ENCODE results near the gene SPRED1.

Gene SPRED1

GRCh38 chr15:38285456-38285855, 32.8 kb downstream of the SPRED1 start:
- no peak for DNase-seq

GRCh38 chr15:38294126-38294525, 41.5 kb downstream of the SPRED1 start:
- no peak for DNase-seq

GRCh38 chr15:38297623-38298388, 45.2 kb downstream of the SPRED1 start:
- no peak for DNase-seq

GRCh38 chr15:38299216-38299615, 46.6 kb downstream of the SPRED1 start:
- DNase-seq, result no peak

- DNase-seq, result no peak
These were observed 47.8 kb downstream of the SPRED1 start for GRCh38 chr15:38300395-38300794.

DNA sequence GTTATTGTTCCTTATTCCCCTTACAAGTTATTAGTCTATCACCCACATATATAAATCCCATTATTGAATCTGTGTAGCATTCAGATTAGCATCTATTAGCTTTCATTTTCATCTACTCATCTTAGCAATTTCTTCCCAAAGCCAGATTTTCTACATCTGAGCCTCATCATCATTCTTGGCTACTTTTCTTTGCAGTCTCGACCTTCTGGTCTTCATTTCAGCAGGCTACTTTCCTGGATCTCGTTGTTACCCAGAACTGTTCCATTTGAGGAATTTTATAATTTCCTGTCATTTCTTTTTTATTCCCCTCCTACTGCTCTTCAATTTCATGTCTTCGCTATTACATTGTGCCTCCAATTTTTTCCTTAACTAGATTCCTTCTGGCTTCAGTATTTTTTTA, 51.8 kb downstream of the SPRED1 start:
- DNase-seq, result no peak

GRCh38 chr15:38307251-38307650, 54.6 kb downstream of the SPRED1 start:
- no peak for DNase-seq

DNA sequence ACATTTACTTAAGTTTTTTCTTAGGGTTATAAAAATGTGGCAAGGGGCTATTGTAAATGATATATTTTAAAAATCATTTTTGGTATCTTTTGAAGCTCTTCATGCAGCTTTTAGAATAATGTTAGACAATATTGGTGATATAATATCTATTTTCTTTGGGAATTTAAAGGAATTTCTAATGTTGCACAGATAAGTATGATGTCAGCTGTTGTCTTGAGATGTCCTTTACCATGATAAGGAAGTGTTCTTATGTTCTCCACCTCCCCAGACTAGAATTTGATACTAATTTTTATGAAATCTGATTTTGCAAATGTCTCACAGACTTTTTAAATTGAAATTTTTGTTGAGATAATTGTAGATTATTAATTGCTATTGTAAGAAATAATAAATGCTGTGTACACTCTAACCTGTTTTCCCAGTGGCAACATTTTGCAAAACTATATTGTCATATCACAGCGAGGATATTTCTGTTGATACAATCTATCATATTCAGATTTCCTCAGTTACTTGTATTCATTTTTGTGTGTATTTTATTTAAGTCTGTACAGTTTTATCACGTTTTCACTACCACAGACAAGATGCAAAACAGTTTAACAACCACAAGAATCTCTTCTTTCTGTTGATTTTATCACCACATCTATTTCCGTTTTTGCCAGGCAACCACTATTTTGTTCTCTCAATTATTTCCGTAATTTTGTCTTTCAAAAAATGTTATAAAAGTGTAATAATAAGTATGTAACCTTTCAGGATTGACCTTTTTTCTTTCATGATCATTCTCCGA, 55.4 kb downstream of the SPRED1 start:
- DNase-seq, result no peak

GRCh38 chr15:38308797-38309196, 56.2 kb downstream of the SPRED1 start:
- no peak for DNase-seq

DNA sequence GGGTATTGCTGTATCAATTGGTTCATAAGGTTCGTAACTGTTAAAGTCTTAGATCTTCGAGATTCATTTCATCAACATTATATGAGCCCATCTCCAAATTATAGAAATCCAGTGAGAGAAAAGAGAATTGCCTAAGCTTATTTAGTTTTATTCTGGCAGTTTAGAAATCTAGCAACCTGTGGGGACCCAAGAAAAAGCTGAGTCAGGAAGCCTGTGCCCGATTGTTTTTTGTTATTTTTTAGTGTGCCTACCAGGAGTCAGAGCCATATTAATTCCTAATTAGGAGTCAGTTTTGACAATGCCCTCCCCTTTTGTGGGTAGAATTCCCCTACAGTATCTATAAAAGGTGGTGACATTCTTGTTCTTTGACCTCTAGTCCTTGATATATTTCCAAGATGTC, 59.6 kb downstream of the SPRED1 start:
- DNase-seq, result no peak

- DNase-seq, result no peak
These were observed 63.7 kb downstream of the SPRED1 start for GRCh38 chr15:38316311-38316710.

DNA sequence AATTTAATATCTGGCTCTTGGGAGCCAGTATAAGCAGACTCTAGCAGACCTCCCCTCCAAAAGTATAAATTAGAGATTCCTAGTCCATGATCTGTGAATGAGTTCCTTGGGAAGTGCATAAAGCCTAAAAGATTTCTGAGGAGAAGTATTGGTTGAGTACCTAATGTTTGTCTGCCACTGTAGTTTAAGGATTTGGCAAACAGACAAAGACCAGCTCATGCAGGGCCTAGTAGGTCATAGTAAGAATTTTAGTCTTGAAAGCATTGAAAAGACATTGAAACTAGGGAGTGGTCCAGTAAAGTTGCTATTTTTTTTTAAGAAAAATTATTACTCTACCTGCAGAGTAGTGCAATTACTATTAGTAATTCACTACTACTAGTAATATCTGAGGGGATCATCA, 67.5 kb downstream of the SPRED1 start:
- DNase-seq, result no peak

DNA sequence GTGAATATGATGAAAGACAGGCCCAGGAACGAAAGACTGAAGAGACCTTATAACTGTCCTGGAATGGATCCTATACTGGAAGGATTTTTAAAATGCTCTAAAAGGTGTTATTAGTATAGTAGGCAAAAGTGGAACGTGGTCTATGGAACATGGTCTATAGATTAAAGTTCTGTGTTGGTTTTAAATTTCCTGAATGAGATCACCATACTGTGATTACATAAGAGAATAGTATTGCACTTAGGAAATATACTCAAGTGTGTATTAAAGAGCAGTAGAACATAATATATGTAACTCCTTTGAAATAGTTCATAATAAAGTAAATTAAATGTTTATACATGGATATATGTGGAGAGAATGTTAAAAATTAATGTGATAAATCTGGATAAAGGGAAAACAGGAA, 68.2 kb downstream of the SPRED1 start:
- no peak for DNase-seq

DNA sequence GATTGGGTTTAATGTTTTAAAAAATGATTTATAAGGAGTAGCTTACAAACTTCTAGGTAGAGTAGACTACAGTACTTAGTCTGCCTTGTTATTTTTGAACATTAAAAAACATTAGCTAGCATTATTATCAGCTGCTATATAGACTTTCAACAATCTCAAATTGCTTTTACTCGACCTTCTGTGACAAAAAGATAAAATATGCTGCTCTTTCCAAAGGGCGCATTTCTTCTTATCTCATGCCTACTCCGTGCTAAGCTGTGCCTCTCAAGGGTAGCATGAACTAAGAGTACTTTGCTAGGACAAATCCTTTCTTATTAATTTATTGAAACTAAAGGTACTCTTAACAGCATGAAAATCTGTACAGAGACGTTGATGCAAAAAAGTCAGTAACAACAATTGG, 71.3 kb downstream of the SPRED1 start:
- no peak for DNase-seq

DNA sequence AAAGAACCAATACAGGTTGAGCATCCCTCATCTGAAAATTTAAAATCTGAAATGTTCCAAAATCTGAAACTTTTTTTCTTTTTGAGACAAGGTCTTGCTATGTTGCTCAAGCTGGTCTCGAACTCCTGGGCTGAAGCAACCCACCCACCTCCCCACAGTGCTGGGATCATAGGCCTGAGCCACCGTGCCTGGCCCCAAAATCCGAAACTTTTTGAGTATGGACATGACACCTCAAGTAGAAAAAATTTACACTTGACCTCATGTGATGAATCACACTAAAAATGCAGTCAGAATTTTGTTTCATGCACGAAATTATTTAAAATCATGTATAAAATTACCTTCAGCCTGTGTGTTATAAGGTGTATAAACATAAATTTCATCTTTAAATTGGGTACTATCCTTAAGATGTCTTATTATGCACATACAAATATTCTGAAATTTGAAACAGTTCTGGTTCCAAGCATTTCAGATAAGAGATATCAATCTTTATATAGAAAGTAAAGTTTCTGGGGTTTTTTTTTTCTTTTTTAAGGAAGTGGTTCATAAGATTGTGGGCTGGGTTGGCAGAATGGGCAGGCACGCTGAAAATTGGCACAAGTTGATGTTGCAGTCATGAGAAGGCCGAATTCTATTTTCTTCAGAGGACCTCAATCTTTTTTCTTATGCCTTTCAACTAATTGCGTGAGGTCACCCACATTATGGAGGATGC, 72.5 kb downstream of the SPRED1 start:
- no peak for DNase-seq

- DNase-seq, result no peak
These were observed 73.0 kb downstream of the SPRED1 start for GRCh38 chr15:38325648-38325990.

DNA sequence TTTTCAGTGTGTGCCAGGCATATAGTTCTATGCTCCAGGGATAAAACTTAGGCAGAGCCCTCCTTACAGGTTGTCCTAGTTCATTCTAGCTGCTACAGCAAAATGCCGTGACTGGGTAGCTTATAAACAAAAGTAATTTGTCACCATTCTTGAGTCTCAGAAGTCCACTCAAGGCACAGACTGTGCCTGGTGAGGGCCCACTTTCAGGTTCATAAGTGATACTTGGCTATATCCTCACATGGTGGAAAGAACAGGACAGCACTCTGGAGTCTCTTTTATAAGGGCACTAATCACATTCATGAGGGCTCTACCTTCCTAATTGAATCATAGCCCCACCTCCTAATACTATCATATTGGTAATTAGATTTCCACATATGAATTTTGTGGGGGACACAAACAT, 80.1 kb downstream of the SPRED1 start:
- no peak for DNase-seq

DNA sequence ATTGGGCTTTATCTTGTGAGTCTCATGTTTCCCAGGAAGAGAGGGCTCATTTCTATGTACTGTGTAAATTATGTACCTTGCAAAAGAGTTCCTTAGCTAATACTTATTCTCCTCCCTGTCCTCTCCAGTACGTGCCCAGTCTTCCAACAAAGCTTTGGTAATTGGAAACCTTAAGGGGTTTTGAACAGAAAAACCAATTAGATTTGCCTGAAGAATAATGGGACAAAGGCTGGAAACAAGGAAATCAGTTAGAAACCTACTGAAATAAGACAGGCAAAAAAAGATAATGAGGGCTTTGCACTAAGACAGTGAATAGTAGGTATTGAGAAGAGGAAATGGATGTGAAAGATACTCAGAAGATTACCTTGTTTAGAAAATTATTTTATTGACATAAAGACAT, 82.5 kb downstream of the SPRED1 start:
- DNase-seq, result no peak

DNA sequence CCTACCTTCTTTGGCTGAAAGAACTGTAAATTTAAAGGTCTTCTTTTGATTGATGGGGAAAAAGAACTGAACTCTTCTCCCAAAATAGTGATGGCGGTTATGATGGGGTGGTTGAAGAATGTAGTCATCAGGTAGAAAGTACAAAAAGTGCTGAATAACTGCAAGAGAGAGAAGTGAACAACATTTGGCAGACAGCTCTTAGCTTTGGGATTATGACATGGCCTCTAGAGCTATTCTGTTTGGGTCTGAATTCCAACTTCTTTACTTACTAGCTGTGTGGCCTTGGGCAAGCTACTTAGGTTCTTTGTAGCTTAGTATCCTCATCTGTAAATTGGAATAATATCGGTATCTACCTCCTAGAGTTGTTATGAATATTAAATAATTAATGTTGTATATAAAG, 91.7 kb downstream of the SPRED1 start:
- no peak for DNase-seq

DNA sequence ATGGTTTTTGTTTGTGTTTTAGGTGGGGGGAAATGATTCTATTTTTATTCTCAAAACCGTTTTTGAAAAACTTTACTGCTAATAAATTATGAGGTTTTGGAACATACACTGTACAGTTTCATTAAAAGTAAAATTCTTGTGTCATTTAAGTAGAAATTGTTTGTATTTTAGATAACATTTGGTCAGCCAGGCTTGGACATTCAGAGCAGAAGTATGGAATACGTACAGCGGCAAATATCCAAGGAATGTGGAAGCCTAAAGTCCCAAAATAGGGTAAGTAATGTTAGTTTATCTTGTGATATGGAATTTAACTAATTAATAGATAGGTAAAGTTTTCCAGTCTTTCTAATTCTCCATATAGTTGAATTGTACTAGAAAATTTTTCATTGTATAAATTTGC, 96.6 kb downstream of the SPRED1 start:
- no peak for DNase-seq

DNA sequence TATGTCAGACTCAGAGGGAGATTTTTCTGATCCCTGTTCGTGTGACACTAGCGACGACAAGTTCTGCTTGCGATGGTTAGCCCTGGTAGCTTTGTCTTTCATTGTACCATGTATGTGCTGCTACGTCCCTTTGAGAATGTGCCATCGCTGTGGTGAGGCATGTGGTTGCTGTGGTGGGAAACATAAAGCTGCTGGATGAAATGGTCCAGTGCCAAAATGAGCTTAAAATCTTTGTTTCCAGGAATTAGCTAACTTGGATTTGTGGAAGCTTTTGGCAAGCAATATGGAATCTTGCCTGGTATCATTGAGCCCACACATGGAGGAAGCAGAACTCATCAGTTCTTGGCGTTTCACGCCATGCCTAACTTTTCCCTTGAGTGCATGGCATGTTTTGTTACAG, 98.8 kb downstream of the SPRED1 start:
- no peak for DNase-seq

DNA sequence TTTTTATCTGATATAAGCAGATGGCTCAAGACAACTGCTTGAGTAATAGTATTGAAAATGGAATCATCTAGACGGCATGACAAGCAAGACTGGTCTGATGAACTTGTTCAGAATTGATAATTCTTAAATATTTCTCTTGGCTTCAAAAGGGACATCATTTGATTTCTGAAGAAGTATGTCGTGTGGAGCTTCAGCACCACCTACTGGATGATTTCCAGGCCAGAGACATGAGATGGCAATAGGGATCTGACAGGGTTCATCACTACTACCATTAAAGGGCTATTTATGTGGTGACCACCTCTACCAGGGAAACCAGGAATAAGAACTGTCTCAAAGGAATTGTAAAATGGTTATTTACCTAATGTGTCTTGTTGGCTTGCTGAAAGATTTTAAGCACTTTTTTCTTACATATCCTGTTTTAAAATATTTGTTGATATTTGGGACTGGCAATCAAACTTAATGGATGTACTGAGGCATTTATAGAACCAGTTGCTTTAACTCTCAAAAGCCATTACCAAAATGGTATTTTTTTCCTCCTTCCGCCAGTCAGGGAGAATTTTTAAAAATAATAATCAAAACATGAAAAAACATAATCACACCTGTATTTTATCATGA, 101.8 kb downstream of the SPRED1 start:
- peak; percentile 66 for DNase-seq

DNA sequence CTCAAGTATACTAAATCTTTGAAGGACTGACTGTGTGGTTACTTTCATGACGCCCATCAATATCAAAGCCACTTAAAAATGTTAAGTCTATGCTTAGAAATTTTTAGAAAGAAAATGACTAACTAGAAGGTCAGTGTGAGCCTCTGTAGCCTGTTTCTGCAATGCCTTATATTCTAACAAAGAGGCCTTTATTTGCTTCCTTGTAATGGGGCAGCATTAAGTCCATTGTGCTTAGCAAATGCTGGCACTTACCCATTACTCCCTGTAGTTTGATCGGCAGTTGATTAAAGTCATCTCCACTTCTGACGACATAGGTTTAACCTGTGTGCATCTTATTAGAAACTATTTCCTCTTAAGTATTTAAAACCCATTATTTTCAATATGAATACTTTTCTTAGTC, 109.7 kb downstream of the SPRED1 start:
- DNase-seq, result no peak

GRCh38 chr15:38367476-38367875, 114.8 kb downstream of the SPRED1 start:
- DNase-seq, result no peak
